IMR-90 (cell line): ENCODE results near the gene COLEC11. TPM values are rescaled to one million over a fixed set of nuclear protein-coding genes. Genes with fewer than 3 reads are reported as not detected.

Experiments used
- ATAC-seq: fragments of 200-7000 bp; cut with Tn5 transposase; 2 replicates; pipeline ENCODE4 v1.9.1; 2020; ENCODE audit warnings: low read depth, mild to moderate bottlenecking, moderate library complexity
- BruUV-seq: library from RNA; stranded (reverse); fragments of 400-500 nt; replicated peaks from 2 replicates; lab custom pipeline; 2021; lab: Mats Ljungman, UMichigan
- CTCF ChIA-PET: fragments of 300-600 bp; formaldehyde crosslinking; extraction: SDS; loops from one replicate; lab custom pipeline; 2021; ENCODE audit warnings: antibody characterized with exemption; lab: Yijun Ruan, JAX
- POLR2A ChIA-PET: fragments of 300-600 bp; sonication (Branson Sonifier 250); formaldehyde crosslinking; loops from one replicate; lab custom pipeline; 2022; ENCODE audit warnings: antibody characterized with exemption; ENCODE audit not compliant: unreplicated experiment; lab: Charles Lee
- DNase-seq: peaks from one replicate; pipeline ENCODE4 v3.0.0; 2013
- H2AFZ ChIP-seq: replicated peaks from 2 replicates; pipeline ENCODE3; 2013; ENCODE audit warnings: low read length, mild to moderate bottlenecking; ENCODE audit not compliant: poor library complexity
- H2AK5ac ChIP-seq: 2 replicates; pipeline ENCODE4 v1.6.1; 2013; ENCODE audit warnings: low read depth, low read length, inconsistent platforms
- H2AK9ac ChIP-seq: replicated peaks from 2 replicates; pipeline ENCODE3; 2013; ENCODE audit warnings: mild to moderate bottlenecking, low read depth, low read length, moderate library complexity; ENCODE audit not compliant: poor library complexity
- H2BK120ac ChIP-seq: 2 replicates; pipeline ENCODE4 v1.6.1; 2013; ENCODE audit warnings: low read depth, low read length, inconsistent platforms
- H2BK15ac ChIP-seq: 3 replicates; pipeline ENCODE4 v1.6.1; 2013; ENCODE audit warnings: low read depth, low read length, inconsistent platforms
- H2BK20ac ChIP-seq: 2 replicates; pipeline ENCODE4 v1.6.1; 2013; ENCODE audit warnings: low read depth, mild to moderate bottlenecking, inconsistent platforms, low read length, moderate library complexity
- H2BK5ac ChIP-seq: 2 replicates; pipeline ENCODE4 v1.6.1; 2013; ENCODE audit warnings: mild to moderate bottlenecking, low read depth, low read length, inconsistent platforms; ENCODE audit not compliant: poor library complexity, severe bottlenecking
- H3K14ac ChIP-seq: replicated peaks from 2 replicates; pipeline ENCODE4 v1.6.1; 2013; ENCODE audit warnings: low read depth, low read length, inconsistent platforms
- H3K18ac ChIP-seq: 2 replicates; pipeline ENCODE4 v1.6.1; 2013; ENCODE audit warnings: low read depth, low read length, control low read depth
- H3K23ac ChIP-seq: 2 replicates; pipeline ENCODE4 v1.6.1; 2013; ENCODE audit warnings: low read depth, low read length, inconsistent platforms
- H3K27ac ChIP-seq: 2 replicates; pipeline ENCODE4 v1.5.1; 2013; ENCODE audit warnings: mild to moderate bottlenecking, control low read depth, low read length; ENCODE audit not compliant: insufficient read depth
- H3K27me3 ChIP-seq: 2 replicates; pipeline ENCODE4 v1.6.1; 2013; ENCODE audit warnings: low read length; ENCODE audit not compliant: control insufficient read depth, insufficient read depth
- H3K36me3 ChIP-seq: 2 replicates; pipeline ENCODE4 v1.6.1; 2013; ENCODE audit warnings: low read length, mixed read lengths; ENCODE audit not compliant: control insufficient read depth, insufficient read depth
- H3K4ac ChIP-seq: 2 replicates; pipeline ENCODE4 v1.6.1; 2013; ENCODE audit warnings: low read depth, low read length, inconsistent platforms
- H3K4me1 ChIP-seq: 2 replicates; pipeline ENCODE4 v1.6.1; 2013; ENCODE audit warnings: low read length, mixed read lengths; ENCODE audit not compliant: control insufficient read depth, insufficient read depth
- H3K4me2 ChIP-seq: 2 replicates; pipeline ENCODE4 v1.6.1; 2013; ENCODE audit warnings: low read depth, mild to moderate bottlenecking, control low read depth, low read length, moderate library complexity
- H3K4me3 ChIP-seq: 2 replicates; pipeline ENCODE4 v1.5.1; 2013; ENCODE audit warnings: low read depth, mild to moderate bottlenecking, control low read depth, low read length, moderate library complexity; ENCODE audit not compliant: insufficient read depth
- H3K56ac ChIP-seq: 2 replicates; pipeline ENCODE4 v1.6.1; 2013; ENCODE audit warnings: low read length, inconsistent platforms; ENCODE audit not compliant: insufficient read depth; ENCODE audit errors: extremely low read depth
- H3K79me1 ChIP-seq, 2 experiments: 2 replicates each; pipeline ENCODE4 v1.6.1; 2013; ENCODE audit warnings: low read length in 2 of 2, inconsistent platforms in 1 of 2, low read depth in 1 of 2
- H3K9ac ChIP-seq: 2 replicates; pipeline ENCODE4 v1.6.1; 2013; ENCODE audit warnings: low read depth, low read length, control low read depth
- H3K9me1 ChIP-seq: 2 replicates; pipeline ENCODE4 v1.6.1; 2013; ENCODE audit warnings: low read length, inconsistent platforms; ENCODE audit not compliant: insufficient read depth
- H3K9me3 ChIP-seq: 2 replicates; pipeline ENCODE4 v1.6.1; 2013; ENCODE audit warnings: low read length; ENCODE audit not compliant: control insufficient read depth, insufficient read depth
- H4K20me1 ChIP-seq: 2 replicates; pipeline ENCODE4 v1.6.1; 2013; ENCODE audit warnings: low read length, inconsistent platforms; ENCODE audit not compliant: insufficient read depth
- H4K5ac ChIP-seq: 2 replicates; pipeline ENCODE4 v1.6.1; 2013; ENCODE audit warnings: mild to moderate bottlenecking, low read depth, low read length, control low read depth
- H4K8ac ChIP-seq, 2 experiments: 2 replicates each; pipeline ENCODE4 v1.6.1; 2013; ENCODE audit warnings: low read depth in 2 of 2, low read length in 2 of 2, control low read depth in 1 of 2, inconsistent platforms in 1 of 2
- H4K91ac ChIP-seq: 2 replicates; pipeline ENCODE4 v1.6.1; 2013; ENCODE audit warnings: low read depth, low read length, inconsistent platforms; ENCODE audit not compliant: insufficient read depth
- BHLHE40 ChIP-seq: fragments of 150-350 bp; IDR thresholded peaks from 2 replicates; pipeline ENCODE4 v1.6.1; 2016; ENCODE audit warnings: mild to moderate bottlenecking, low read depth, low read length
- MAFK ChIP-seq: IDR thresholded peaks from 2 replicates; pipeline ENCODE4 v1.6.1; 2012; ENCODE audit warnings: low read depth, low read length, improper control_type of control experiment
- MAZ ChIP-seq: IDR thresholded peaks from 2 replicates; pipeline ENCODE4 v1.6.1; 2012; ENCODE audit warnings: low read depth, mild to moderate bottlenecking, low read length, improper control_type of control experiment, moderate library complexity, borderline replicate concordance
- MXI1 ChIP-seq: IDR thresholded peaks from 2 replicates; pipeline ENCODE4 v1.6.1; 2012; ENCODE audit warnings: low read depth, mild to moderate bottlenecking, low read length, moderate library complexity, borderline replicate concordance
- NFE2L2 ChIP-seq: fragments of 150-350 bp; IDR thresholded peaks from 2 replicates; pipeline ENCODE4 v1.6.1; 2016; ENCODE audit warnings: low read depth, mild to moderate bottlenecking, low read length
- POLR2A ChIP-seq: IDR thresholded peaks from 2 replicates; pipeline ENCODE4 v1.6.1; 2012; ENCODE audit warnings: mild to moderate bottlenecking, low read depth, low read length
- SMC3 ChIP-seq: fragments of 150-350 bp; IDR thresholded peaks from 2 replicates; pipeline ENCODE4 v1.6.1; 2016; ENCODE audit warnings: low read depth, mild to moderate bottlenecking, antibody characterized with exemption, low read length, moderate library complexity
- WGBS, 2 experiments: methylation state at CpG; one replicate each; pipeline versions ENCODE4 v1.1.5 to v1.1.7; 2013; ENCODE audit warnings: missing lambda C conversion rate in 2 of 2; ENCODE audit not compliant: insufficient read length in 1 of 2; ENCODE audit errors: extremely low coverage in 2 of 2; 5-methylcytosine and 5-hydroxymethylcytosine counted together
- dilution Hi-C: fragments of 300-500 bp; cut with HindIII; formaldehyde crosslinking; loops from one replicate; pipeline ENCODE4 v1.14.3; 2018; ENCODE audit warnings: low sequenced_read_pairs; ENCODE audit not compliant: unreplicated experiment
- in situ Hi-C: fragments of 300-500 bp; cut with MboI; formaldehyde crosslinking; loops from 3 replicates; pipeline ENCODE4 v1.14.3; 2019; ENCODE audit warnings: low sequenced_read_pairs, inconsistent platforms, mixed read lengths
- intact Hi-C: fragments of 100-400 bp; cut with micrococcal nuclease; formaldehyde crosslinking; loops from 2 replicates; pipeline ENCODE4 v1.10.0; 2022
- polyA plus RNA-seq, 3 experiments: library from polyadenylated mRNA; depleted of rRNA; stranded (reverse); fragments of >200 nt; gene quantifications; 2 replicates each; pipeline ENCODE4 v1.2.3, GENCODE V29; 2012; ENCODE audit warnings: low replicate concordance in 1 of 3
- total RNA-seq: library from RNA; depleted of rRNA; stranded (reverse); fragments of >200 nt; gene quantifications from 2 replicates; pipeline ENCODE4 v1.2.3, GENCODE V29; 2012
- TF ChIP-seq, protein P1 (sequence below): fragments of 150-350 bp; IDR thresholded peaks from 2 replicates; pipeline ENCODE4 v1.6.1; 2017; ENCODE audit warnings: mild to moderate bottlenecking, antibody characterized with exemption, low read length, low read depth

COLEC11 gene
- total and polyA plus RNA-seq, 2 of the 4 experiments (the other 2 are of a cell fraction): under 0.01 to 0.24 TPM

GRCh38 chr2:3558205-3559014 is 36.5 kb upstream of the COLEC11 start, which contains the start of gene RNASEH1:
TSS of gene RNASEH1 (minus strand) at chr2:3558333. CDS start at chr2:3558260, 73 bp downstream.
- Histone ChIP-seq H3K9me1 (peaks cover 8% of the 10 kb centered on the region; the same call in 1 of the 2 replicates), H2BK15ac (peak within 1 kb of the TSS; percentile 62; the same call in 2 of the 3 replicates), H4K91ac (peak within 1 kb of the TSS; percentile 96), H2AK9ac (peak within 1 kb of the TSS; percentile 96), H3K27ac (peak within 1 kb of the TSS; percentile 79), H4K20me1 (no peaks in the 10 kb centered on the region), H3K4me3 (peak within 1 kb of the TSS; percentile 68), H3K4me1 (peaks cover 3% of the 10 kb centered on the region; the same call in 1 of the 2 replicates), H2AK5ac (peak within 1 kb of the TSS; percentile 83), H3K9ac (peak within 1 kb of the TSS; percentile 78), H3K79me1 (peaks cover 30 to 50% of the 10 kb centered on the region in 2 experiments), H2AFZ (peak within 1 kb of the TSS; percentile 97), H3K14ac (peak within 1 kb of the TSS; percentile 99), H3K36me3 (peaks cover 18% of the 10 kb centered on the region), H4K8ac (peak within 1 kb of the TSS; percentile 97 to 98), H2BK120ac (peak within 1 kb of the TSS; percentile 81), H4K5ac (peak within 1 kb of the TSS; percentile 46), H3K4ac (peak within 1 kb of the TSS; percentile 98), H3K9me3 (no peaks in the 10 kb centered on the region), H2BK5ac (peak within 1 kb of the TSS; percentile 61), H3K27me3 (no peaks in the 10 kb centered on the region), H3K4me2 (peak within 1 kb of the TSS; percentile 99), H3K18ac (peak within 1 kb of the TSS; percentile 25), H2BK20ac (peak within 1 kb of the TSS; percentile 75; the same call in 1 of the 2 replicates), H3K23ac (peak within 1 kb of the TSS; percentile 93), H3K56ac (peak within 1 kb of the TSS; percentile 95)
- WGBS, 2 experiments: 1% methylated on average over 25 of the region's 67 CpGs; no CpG with 5 or more reads in 1 of the 2 experiments
- ChIA-PET CTCF (interaction anchor here (0.8 kb wide), 1 partner anchor 15 kb away, joined by 3 read pairs; no protein-coding TSS in a partner anchor), POLR2A (interaction anchor here (0.7 kb wide), 1 partner anchor 173 kb away, joined by 3 read pairs; no protein-coding TSS in a partner anchor)
- in situ Hi-C loops: no loop called here
- peak; percentile 87 for TF ChIP-seq MAZ
- TF ChIP-seq SMC3: no peak
- TF ChIP-seq POLR2A: peak; percentile 96
- peak; percentile 81 for TF ChIP-seq BHLHE40
- TF ChIP-seq, protein P1, sequence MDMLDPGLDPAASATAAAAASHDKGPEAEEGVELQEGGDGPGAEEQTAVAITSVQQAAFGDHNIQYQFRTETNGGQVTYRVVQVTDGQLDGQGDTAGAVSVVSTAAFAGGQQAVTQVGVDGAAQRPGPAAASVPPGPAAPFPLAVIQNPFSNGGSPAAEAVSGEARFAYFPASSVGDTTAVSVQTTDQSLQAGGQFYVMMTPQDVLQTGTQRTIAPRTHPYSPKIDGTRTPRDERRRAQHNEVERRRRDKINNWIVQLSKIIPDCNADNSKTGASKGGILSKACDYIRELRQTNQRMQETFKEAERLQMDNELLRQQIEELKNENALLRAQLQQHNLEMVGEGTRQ: peak; percentile 18; the same call in 1 of the 2 replicates
- no peak for TF ChIP-seq NFE2L2
- peak; percentile 94; the same call in 1 of the 2 replicates for TF ChIP-seq MXI1
- TF ChIP-seq MAFK: no peak
- dilution Hi-C loops: no loop called here
- intact Hi-C loops: loop anchor here (1.0 to 2.0 kb wide), 4 partner anchors 17 to 93 kb away; partner anchors contain the start of gene RPS7
- ATAC-seq (peak; percentile 99), DNase-seq (peak; percentile 99)
- no TSS peak for BruUV-seq
